Stimulated activated CD4-positive, alpha-beta T cell treated with anti-CD3 and anti-CD28 coated beads, Interleukin-12 subunit alpha, Interleukin-12 subunit beta, amount 100 ng/mL, for 24 hours (primary cell): ENCODE measurements around the gene SLC25A23.

Experiments
- DNase-seq, 2 experiments: peaks; one replicate each; pipeline ENCODE4 v3.0.0-alpha.2; 2020; ENCODE audit warnings: low read depth in 2 of 2

SLC25A23 gene

GRCh38 chr19:6424939-6425731 is 34.5 kb downstream of the SLC25A23 start:
- peak; percentile 97 to 99 for DNase-seq

GRCh38 chr19:6424195-6424938 is 35.2 kb downstream of the SLC25A23 start, which contains the start of gene KHSRP:
TSS of gene KHSRP (minus strand) at chr19:6424811. CDS start at chr19:6424701, 110 bp downstream.
- no peak for DNase-seq

- peak in 1 of 2 experiments; percentile 38 for DNase-seq
Measured at GRCh38 chr19:6423499-6424194, 35.9 kb downstream of the SLC25A23 start.

GRCh38 chr19:6421075-6422014 is 38.2 kb downstream of the SLC25A23 start:
- no peak for DNase-seq

GRCh38 chr19:6418562-6418932 is 41.0 kb downstream of the SLC25A23 start:
- no peak for DNase-seq

- no peak for DNase-seq
Measured at GRCh38 chr19:6417713-6418561, 41.7 kb downstream of the SLC25A23 start.

GRCh38 chr19:6416658-6417405 is 42.8 kb downstream of the SLC25A23 start:
- DNase-seq = no peak

GRCh38 chr19:6415591-6416190 is 43.9 kb downstream of the SLC25A23 start:
- DNase-seq = no peak

- no peak for DNase-seq
Measured at GRCh38 chr19:6414793-6415590, 44.6 kb downstream of the SLC25A23 start.

- no peak for DNase-seq
Measured at GRCh38 chr19:6413721-6414643, 45.6 kb downstream of the SLC25A23 start.

- no peak for DNase-seq
Measured at GRCh38 chr19:6413291-6413690, 46.3 kb downstream of the SLC25A23 start.

GRCh38 chr19:6412447-6413091 is 47.0 kb downstream of the SLC25A23 start:
- DNase-seq = peak in 1 of 2 experiments; percentile 41

- DNase-seq = no peak
Measured at GRCh38 chr19:6412061-6412446, 47.5 kb downstream of the SLC25A23 start.

- DNase-seq = no peak
Measured at GRCh38 chr19:6409346-6409745, 50.2 kb downstream of the SLC25A23 start.

GRCh38 chr19:6406401-6406800 is 53.2 kb downstream of the SLC25A23 start:
- no peak for DNase-seq

GRCh38 chr19:6402837-6403608 is 56.6 kb downstream of the SLC25A23 start:
- DNase-seq = no peak
